ENCODE data around the gene CTNNA2. TPM values are rescaled to one million over a fixed set of nuclear protein-coding genes. Genes with fewer than 3 reads are reported as not detected.

CTNNA2 gene
- total RNA-seq: not detected
- long read RNA-seq: 0 reads

DNA sequence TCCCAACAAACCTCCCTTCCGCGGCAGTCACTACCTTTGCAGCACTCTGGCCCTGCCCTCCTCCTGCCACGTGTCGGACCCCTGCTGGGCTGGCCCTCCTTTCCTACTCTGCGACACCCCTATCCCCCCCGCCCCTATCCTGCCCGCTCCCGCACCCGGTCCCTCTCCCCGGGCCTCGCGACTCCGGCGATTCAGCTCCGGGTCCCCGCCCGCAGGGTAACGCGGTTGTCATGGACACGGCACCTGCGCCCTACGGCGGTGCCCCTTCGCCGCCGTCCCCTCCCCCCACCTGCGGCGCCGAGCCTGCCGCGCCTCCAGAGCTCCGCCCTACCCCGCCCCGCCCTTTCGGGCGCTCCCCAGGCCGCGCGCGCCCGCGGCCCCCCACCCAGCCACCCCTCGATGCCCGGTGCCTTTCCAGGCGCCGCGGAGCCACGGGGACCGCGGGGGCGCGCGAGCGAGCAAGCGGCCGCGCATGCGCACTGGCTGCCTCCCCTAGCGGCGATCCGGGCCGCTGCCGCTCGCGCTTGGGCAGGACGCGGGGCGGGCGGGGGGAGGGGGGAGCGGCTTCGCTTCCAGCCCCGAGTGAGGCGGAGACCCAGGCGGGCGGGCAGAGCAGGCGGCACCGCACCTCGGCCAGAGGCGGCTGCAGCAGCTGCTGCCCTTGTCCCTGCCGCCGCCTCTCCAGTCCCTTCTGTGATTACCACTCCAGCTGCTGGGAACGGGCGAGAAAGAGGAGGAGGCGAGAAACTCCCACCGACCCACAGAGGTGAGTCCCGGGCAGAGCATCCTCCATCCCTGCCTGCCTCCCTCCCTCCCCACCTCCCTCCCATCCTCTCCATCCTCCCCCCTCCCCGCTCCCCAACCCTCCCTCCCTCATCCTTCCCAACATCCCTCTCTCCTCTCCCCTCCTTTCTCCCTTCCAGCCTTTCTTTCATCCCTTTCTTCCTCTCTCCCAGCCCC is at the start of gene CTNNA2:
CTNNA2 (plus strand) TSS at position 610 of the 960 bp plus-strand sequence.
- ATAC-seq (peak; percentile 37), DNase-seq (peak; percentile 35)
- intact Hi-C loops (cut with micrococcal nuclease): no loop called here

DNA sequence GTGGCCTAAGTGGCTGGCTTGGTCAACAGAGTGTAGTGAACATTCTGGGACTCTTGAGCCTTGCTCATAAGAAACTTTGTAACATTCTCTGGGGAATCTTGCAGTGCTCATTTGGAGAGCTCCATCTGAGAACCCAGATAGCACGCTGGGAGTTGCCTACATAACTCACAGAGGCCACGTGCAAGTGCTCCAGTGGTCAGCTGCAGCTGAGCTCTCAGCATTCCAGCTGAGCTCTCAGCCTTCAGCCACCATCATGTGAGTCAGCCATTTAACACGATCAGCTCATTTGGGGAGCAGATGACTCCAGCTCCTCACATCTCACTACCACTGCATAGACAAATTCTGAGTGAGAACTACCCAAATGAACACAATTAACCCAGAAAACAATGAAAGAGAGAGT is 25.5 kb upstream of the CTNNA2 start:
- DNase-seq (no peak), ATAC-seq (no peak)
- intact Hi-C loops (cut with micrococcal nuclease): no loop called here

DNA sequence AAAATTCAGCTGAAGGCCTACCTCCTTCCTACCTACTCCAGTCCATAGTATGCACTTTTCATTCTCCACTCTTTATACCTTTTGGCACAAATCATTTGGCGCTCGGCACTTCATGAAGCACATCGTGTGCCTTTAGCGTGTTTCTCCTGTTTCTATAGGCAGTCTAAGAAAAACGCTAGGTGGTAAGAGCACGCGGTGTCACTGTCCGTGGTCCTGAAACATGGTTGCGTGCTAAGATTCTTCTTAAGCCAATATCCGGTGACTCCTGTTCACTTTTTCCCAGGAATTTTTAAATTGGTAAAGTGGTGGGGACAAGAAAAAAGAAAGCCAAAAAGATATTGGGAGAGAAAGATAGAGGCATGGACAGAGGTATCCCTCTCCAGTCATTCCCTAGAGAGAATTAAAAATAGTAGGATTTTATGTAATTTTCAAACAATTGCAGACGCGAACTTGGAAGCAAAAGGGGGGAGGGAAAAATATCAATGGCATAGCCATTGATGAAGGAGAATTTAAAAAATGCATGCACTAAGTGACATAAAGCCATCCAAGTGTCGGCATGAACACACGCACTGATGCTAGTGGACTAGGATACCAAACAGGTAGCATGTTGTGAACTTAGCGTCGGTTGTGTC is 1.4 kb upstream of the CTNNA2 start:
- intact Hi-C loops (cut with micrococcal nuclease): no loop called here
- DNase-seq (no peak), ATAC-seq (no peak)

DNA sequence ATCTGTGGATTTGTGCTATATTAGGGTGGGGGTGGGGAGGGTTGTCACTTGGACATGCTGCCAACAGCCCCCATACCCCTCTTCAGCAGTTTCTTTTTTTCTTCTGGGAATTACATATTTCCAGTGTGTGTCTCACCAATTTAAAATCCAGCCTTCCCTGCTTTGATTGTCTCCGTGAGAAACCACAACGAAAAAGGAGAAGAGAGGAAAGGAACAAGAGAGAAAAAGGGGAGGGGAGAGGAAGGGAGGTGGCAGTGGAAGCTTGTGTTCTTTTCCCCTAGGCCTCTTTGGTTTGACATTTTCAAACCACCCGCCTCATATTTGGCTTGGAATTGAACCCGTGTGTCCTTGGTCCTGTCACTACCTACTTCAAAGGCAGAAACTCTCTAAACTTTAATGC is 860 bp downstream of the CTNNA2 start:
- ATAC-seq: no peak
- DNase-seq: no peak
- intact Hi-C loops (cut with micrococcal nuclease): no loop called here

DNA sequence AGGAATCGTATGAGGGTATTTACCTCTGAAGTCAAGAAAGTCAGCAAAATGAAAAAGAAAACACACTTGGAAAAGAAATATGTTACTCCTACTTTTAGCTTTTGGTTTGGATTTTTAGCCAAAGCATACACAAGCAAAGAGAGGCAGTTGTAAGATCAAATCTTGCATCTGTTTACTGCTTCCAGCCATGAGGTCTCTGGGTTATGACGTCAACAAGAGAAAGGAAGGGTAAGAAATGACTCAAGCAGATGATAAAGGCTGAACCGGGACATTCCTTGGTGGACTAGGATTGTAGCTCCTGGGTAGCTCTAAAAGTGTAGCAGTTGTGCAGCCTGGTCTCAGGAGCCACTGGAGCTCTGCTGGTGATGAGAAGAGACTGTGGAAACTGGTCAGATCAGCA is 16.8 kb downstream of the CTNNA2 start:
- intact Hi-C loops (cut with micrococcal nuclease): no loop called here
- ATAC-seq (no peak), DNase-seq (no peak)

DNA sequence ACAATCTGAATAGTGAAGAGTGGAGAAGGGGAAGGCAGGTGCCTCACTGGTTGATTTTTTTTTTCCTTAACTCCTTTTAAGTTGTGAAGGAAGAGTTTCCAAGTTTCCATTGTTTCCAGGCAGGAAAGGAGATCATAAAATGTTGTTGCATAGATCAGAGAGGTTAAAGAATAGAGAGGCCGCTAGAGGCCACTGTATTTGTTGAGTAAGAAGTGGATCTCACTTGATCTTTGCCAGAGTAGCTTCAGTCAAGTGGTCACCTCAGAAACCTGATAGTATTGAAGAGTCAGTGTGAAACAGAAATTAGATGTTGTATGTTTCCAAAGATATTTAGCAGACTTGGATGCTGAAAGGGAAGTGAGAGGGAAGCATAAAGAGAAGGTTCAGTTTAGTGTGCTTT is 17.6 kb downstream of the CTNNA2 start:
- ATAC-seq: no peak

DNA sequence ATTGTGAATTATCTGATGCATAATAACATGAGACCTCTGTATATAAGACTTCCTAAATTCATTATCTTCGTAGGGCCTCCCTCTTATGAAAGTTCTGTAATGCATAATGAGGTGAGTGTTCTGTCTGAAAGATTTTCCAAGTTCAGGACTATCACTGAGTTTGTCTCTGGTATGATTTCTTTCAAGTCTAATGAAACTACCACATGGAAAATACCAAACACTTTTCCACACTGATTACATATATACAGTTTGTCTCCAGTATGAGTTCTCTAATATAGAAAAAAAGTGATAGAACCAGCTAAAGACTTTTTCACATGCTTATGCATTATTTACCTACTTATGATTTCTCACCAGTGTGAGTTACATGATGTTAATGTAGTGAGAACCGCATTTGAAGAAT is 34.7 kb downstream of the CTNNA2 start:
- intact Hi-C loops (cut with micrococcal nuclease): no loop called here

More for the DNA sequence above, 17.6 kb downstream of the CTNNA2 start:
- intact Hi-C loops (cut with micrococcal nuclease): no loop called here
- DNase-seq: no peak

DNA sequence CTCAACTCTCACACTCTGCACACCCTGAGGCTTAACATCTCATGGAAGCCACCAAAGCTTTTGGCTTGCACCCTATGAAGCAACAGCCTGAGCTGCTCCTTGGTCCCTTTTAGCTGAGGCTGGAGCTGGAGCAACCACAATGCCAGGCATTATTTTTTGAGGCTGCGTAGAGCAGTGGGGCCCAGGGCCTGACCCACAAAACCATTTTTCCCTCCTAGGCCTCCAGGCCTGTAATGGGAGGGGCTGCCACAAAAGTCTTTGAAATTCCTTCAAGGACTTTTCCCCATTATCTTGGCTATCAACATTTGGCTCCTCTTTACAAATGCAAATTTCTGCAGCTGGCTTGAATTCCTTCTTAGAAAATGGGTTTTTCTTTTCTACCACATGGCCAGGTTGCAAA is 39.8 kb downstream of the CTNNA2 start:
- DNase-seq (no peak), ATAC-seq (no peak)
- intact Hi-C loops (cut with micrococcal nuclease): no loop called here

More for the DNA sequence above, 34.7 kb downstream of the CTNNA2 start:
- no peak for ATAC-seq
- no peak for DNase-seq

DNA sequence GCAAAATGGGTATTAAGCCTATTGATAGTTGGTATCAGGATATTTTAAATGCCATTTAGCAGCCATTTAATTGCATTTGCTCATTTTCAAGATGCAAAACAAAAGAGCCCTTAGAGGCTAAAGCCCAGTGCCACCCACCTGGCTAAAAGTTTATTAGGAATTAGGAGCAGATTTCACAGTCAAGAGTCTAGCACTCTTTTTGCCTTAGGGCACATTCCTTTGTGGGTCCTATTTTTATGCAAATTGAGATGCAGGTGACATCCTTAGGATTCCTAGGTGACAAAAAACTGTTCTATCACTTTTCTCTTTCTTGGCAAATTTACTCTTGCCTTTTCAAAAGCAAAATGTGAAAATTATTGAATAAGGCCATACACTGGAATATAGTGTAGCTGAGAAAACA is 42.0 kb downstream of the CTNNA2 start:
- no peak for ATAC-seq
- no peak for DNase-seq
- intact Hi-C loops (cut with micrococcal nuclease): no loop called here

DNA sequence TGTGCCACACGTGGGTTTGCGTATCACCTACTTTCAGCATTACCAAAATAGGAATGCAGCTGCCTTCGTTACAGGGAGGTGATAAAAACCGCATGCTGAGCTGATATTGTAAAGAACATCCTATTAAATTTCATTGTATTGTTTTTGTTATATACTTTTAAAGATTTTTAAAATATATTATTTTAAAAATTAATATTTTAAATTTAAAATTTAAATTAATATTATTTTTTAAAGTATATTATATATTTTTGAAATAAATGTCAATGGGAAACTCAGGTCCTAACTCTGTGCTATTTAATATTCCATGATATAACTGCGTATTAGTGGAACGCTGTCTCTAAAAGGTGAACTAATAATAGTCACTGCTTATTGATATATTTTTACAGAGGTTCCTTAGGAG is 51.2 kb downstream of the CTNNA2 start:
- DNase-seq (no peak), ATAC-seq (no peak)
- intact Hi-C loops (cut with micrococcal nuclease): no loop called here

DNA sequence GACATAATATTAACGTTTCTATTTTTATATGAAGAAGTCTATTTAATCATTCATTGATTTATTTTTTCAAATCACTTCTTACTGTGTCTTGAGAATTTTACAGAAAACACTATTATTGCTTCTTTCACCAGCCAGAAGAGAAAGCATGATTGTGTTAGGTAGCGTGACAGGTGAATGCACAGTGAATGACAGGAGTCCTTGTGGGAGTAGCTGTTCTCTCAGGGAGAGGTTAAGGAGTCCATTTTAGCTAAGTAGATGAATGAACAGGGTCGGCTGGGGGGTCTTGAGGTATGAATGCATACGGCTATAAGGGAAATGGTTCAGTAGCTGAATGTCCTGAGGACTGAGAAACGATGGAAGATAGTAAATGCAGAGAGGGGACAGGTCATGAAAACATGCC is 56.2 kb downstream of the CTNNA2 start:
- ATAC-seq: no peak
- intact Hi-C loops (cut with micrococcal nuclease): no loop called here
- DNase-seq: no peak

DNA sequence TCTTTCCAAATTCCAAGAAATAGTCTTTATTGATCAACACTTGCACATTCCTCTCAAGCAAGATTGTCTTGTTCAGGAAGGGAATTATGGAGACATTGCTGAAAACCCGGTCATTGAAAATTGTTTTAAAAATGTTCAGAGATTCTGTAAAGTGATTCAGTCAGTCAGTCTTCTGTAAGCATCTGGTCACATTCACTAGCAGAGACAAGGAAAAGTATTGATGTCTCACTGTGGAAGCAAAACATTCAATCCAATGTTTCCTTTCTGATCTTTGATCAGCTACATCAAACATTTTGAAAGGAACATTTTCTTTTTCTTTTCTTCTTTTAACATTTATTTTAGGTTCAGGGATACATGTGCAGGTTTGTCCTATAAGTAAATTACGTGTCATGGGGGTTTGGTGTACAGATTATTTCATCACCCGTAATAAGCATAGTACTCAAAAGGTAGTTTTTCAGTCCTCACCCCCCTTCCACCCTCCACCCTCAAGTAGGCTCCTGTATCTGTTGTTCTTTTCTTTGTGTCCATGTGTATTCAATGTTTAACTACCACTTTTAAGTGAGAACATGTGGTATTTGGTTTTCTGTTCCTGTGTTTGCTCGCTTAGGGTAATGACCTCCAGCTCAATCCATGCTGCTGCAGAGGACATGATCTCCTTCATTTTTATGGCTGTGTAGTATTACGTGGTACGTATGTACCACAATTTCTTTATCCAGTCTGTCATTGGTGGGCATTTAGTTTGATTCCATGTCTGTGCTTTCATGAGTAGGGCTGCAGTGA is 61.2 kb downstream of the CTNNA2 start:
- intact Hi-C loops (cut with micrococcal nuclease): no loop called here
- no peak for DNase-seq

DNA sequence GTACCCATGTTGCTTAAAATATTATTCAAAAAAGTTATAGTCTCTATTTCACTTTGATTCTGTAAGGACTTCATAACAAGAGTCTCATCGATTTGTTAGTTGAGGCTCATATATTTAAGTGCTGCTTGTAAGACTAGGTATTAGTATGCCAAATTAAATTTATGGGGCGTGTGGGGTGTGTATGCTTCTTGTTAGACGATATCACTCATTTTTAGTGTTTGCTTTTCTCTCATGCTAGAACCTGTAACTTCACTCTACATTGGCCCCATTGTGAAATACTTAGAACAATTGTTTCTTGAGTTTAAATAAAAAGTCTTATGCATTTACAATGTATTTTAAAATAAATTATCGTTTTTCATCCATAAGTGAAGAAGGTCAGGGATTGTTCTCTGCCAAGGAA is 63.6 kb downstream of the CTNNA2 start:
- no peak for ATAC-seq
- intact Hi-C loops (cut with micrococcal nuclease): no loop called here
- no peak for DNase-seq

More for the DNA sequence above, 61.2 kb downstream of the CTNNA2 start:
- ATAC-seq: no peak

DNA sequence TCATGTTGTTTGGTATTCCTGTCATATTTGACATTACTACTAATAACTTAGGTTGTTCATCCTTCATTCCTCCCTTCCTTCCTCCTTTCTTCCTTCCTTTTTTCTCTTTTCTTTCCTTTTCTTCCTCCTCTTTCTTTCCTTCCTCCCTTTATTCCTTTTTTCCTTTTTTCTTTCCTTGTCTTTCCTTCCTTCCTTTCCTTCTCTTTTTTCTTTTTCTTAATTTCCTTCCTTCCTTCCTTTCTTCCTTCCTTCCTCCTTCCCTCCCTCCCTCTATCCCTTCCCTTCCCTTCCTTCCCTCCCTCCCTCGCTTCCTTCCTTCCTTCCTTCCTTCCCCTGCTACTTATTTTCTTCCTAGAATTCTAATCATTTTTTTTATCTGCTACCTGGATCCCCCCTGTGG is 66.1 kb downstream of the CTNNA2 start:
- DNase-seq (no peak), ATAC-seq (no peak)
- intact Hi-C loops (cut with micrococcal nuclease): no loop called here

DNA sequence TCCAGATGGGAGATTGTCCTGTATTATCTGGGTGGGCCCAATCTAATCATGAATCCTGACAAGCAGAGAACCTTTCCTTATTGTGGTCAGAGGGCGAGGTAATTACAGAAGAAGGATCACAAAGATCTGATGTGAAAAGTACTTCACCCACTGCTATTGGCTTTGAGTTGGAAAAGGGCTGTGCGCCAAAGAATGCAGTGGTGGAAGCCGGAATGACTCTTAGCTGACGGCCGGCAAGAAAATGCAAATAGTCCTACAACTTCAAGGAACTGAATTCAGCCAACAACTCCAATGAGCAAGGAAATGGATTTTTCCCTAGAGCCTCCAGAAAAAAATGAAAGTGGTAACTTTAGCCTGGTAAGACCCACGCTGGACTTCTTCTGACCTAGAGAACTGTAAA is 67.3 kb downstream of the CTNNA2 start:
- DNase-seq (no peak), ATAC-seq (no peak)
- intact Hi-C loops (cut with micrococcal nuclease): no loop called here

DNA sequence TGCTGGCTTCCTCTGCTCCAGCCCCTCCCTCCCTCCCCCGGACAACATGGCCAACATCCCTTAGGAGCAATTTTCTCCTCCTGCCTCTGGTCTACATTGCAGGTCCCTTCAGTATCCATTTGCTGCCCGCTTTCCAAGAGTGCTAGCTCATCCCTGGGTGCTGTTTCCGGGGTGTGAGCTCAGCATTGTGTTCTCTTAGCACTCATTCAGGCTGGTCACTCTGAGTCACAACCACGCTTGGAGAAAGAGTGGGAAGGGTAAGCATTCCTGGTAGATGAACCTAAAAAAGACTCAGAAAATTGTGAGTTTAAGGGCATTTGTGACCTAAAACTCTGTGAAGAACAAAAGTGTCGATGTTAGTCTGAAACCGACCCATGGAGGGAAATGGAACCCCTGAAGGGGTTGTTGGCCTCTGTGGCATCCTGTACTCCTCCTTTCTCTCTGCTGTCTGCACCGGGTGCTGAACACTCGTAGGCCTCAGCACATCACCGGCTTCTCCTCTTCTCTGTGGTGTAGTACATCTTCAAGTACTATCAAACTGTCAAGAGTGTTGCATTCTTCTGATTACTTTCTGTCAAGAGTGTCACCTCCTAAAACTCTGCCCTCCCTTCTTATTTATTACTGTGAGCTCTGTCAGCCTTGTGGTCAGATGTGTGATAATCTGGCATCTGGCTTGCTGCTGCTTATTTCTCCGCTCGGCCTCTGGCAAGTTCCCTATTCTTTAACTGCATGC is 73.0 kb downstream of the CTNNA2 start:
- DNase-seq: no peak
- no peak for ATAC-seq
- intact Hi-C loops (cut with micrococcal nuclease): no loop called here

DNA sequence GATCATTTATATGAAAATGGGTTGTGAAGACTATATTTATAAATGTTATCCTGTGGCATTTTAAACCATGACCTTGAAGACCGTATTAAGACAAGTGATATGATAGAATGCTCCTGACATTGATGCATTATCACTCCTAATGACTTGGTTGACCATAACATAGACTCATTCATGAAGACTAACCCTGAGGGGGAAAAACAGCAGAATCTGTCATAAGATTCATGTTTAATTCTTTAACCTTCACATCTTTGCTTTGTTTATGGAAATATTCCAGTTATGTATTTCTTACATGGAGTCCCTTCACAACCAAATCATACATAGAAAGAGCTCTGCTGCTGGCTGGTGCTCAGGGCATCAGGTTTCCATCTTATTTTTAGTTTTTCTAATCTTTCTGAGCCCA is 78.4 kb downstream of the CTNNA2 start:
- intact Hi-C loops (cut with micrococcal nuclease): no loop called here
- DNase-seq (no peak), ATAC-seq (no peak)

DNA sequence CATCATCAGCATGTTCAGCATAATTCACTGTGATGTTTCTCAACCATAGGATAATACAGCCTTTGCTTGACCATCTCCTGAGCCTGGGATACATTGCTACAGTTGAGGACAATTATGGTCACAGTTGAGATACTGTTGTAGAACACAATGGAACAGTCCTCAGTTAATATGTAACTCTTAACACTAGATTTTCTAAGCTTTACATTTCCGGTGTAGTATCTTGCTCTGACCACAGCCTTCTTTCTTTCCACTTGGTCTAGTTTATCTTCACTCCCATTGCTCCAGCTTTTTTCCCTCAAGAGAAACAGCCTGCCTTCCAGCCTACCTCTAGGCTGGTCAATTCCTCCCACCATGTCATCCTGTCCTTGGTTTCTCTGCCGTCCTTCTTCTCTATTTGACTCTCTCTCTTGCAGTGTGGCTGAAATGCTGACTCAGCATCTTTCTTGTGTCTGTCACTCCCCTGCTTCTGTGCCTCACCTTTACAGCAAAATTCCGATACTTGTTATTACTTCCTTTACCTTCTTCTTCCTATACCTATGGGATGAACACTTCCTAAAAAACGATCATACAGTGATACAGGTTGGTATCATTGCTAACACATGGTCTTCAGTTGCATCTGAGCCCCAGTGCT is 80.5 kb downstream of the CTNNA2 start:
- DNase-seq (no peak), ATAC-seq (no peak)
- intact Hi-C loops (cut with micrococcal nuclease): no loop called here

DNA sequence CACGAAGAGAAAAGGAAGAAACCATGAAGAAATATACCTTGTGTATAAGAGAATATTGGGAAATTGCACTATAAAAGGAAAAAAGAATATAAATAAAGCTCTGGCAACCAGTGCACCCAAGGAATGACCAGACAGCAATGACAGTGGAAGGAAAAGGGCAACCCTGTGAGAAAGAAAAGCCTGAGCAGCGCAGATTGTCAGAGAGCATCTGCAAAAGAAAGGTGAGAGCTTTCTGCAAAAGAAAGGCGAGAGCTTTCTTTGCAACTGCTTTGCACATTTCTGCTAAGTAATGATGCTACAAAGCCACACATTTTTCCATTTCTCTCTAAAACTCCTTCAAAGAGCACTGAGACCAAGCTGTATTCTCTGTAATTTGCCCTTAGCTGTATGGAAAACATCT is 83.6 kb downstream of the CTNNA2 start:
- intact Hi-C loops (cut with micrococcal nuclease): no loop called here
- DNase-seq (no peak), ATAC-seq (no peak)
